Esophagus squamous epithelium (tissue), 5 donors: Measurements from ENCODE around the gene EGR2. TPM values are rescaled to one million over a fixed set of nuclear protein-coding genes. Genes with fewer than 3 reads are reported as not detected.

ENCODE experiments used
- DNase-seq: peaks from one replicate; lab custom pipeline; 2025; lab: John Stamatoyannopoulos, UW
- H3K27ac ChIP-seq, 4 donors: fragments of 200-600 bp; sonication (generic); one replicate each; pipeline ENCODE4 v1.5.1; 2016 to 2019; ENCODE audit warnings: mild to moderate bottlenecking in 1 of 4
- H3K27me3 ChIP-seq, 4 donors: fragments of 200-600 bp; sonication (generic); 1 replicate in 3 of 4; 2 replicates in 1 of 4; pipeline versions ENCODE4 v1.5.1 to v1.6.0; 2017 to 2021; ENCODE audit warnings: antibody characterized with exemption in 1 of 4
- H3K36me3 ChIP-seq, 3 donors: fragments of 200-600 bp; sonication (generic); one replicate each; pipeline ENCODE4 v1.5.1; 2016 to 2019
- H3K4me1 ChIP-seq, 3 donors: fragments of 200-600 bp; sonication (generic); one replicate each; pipeline ENCODE4 v1.5.1; 2017 to 2019
- H3K4me3 ChIP-seq, 4 donors: fragments of 200-600 bp; sonication (generic); 1 replicate in 3 of 4; 2 replicates in 1 of 4; pipeline ENCODE4 v1.5.1; 2016 to 2019; ENCODE audit warnings: mild to moderate bottlenecking in 2 of 4, moderate library complexity in 1 of 4
- H3K9me3 ChIP-seq, 3 donors: fragments of 200-600 bp; sonication (generic); one replicate each; pipeline ENCODE4 v1.5.1; 2016 to 2019
- CTCF ChIP-seq, 6 experiments: fragments of 450-650 bp in 4 of 6; fragments of 200-600 bp in 2 of 6; sonication (generic) in 2 of 6; IDR thresholded peaks; one replicate each; pipeline ENCODE4 v1.5.1; 2016 to 2019; ENCODE audit warnings: antibody characterized with exemption in 6 of 6, mild to moderate bottlenecking in 4 of 6, moderate library complexity in 4 of 6
- POLR2A ChIP-seq, 4 donors: fragments of 450-650 bp; IDR thresholded peaks; one replicate each; pipeline ENCODE4 v1.6.1; 2017; ENCODE audit warnings: antibody characterized with exemption in 4 of 4, mild to moderate bottlenecking in 4 of 4, moderate library complexity in 3 of 4
- WGBS, 2 donors: methylation state at CpG; one replicate each; pipeline ENCODE4 v1.1.5; 2018; 5-methylcytosine and 5-hydroxymethylcytosine counted together
- intact Hi-C: fragments of 100-400 bp; cut with DNase I; formaldehyde crosslinking; loops from one replicate; pipeline ENCODE4 v1.15.0; 2022
- total RNA-seq, 4 donors: library from RNA; depleted of rRNA; stranded (reverse); fragments of >200 nt; gene quantifications; one replicate each; pipeline ENCODE4 v1.1.0, GENCODE V29; 2016
- donor health status: DM: yes; HTN: yes; CAD: no.

Gene EGR2
- total RNA-seq, 4 donors from 2014 or later: under 0.01 to 0.62 (median 0.48) TPM

GRCh38 chr10:62796896-62797295, 19.3 kb downstream of the EGR2 start:
- H3K27ac ChIP-seq: no peak overlapping the region
- no peak overlapping the region for H3K4me3 ChIP-seq
- H3K27me3 ChIP-seq: peaks cover 0 to 26% (median 0%) of the 10 kb centered on the region in 4 donors
- WGBS, 2 donors: 66 to 71% methylated on average over 3 of the region's 3 CpGs
- no peaks in the 10 kb centered on the region for H3K9me3 ChIP-seq
- H3K36me3 ChIP-seq: no peaks in the 10 kb centered on the region
- TF ChIP-seq POLR2A (IDR thresholded peaks at IDR 0.05) (no peak), CTCF (IDR thresholded peaks at IDR 0.05) (no peak)
- H3K4me1 ChIP-seq: no peaks in the 10 kb centered on the region
- intact Hi-C loops: no loop called here
- DNase-seq: no peak

- TF ChIP-seq CTCF (IDR thresholded peaks at IDR 0.05): no peak
- 85 to 88% methylated on average over 4 of the region's 4 CpGs for WGBS, 2 donors
- no peaks in the 10 kb centered on the region for H3K9me3 ChIP-seq
- H3K27ac ChIP-seq: no peak overlapping the region
- H3K4me1 ChIP-seq: no peaks in the 10 kb centered on the region
- intact Hi-C loops: no loop called here
- H3K4me3 ChIP-seq: no peak overlapping the region
- peaks cover 0 to 26% (median 0%) of the 10 kb centered on the region in 4 donors for H3K27me3 ChIP-seq
- H3K36me3 ChIP-seq: no peaks in the 10 kb centered on the region
- no peak for DNase-seq
These were observed 20.4 kb downstream of the EGR2 start for GRCh38 chr10:62795762-62796161.

- H3K36me3 ChIP-seq: no peaks in the 10 kb centered on the region
- DNase-seq: no peak
- H3K4me3 ChIP-seq: no peak overlapping the region
- no peaks in the 10 kb centered on the region for H3K4me1 ChIP-seq
- peaks cover 0 to 19% (median 0%) of the 10 kb centered on the region in 4 donors for H3K27me3 ChIP-seq
- no peaks in the 10 kb centered on the region for H3K9me3 ChIP-seq
- TF ChIP-seq POLR2A (IDR thresholded peaks at IDR 0.05) (no peak), CTCF (IDR thresholded peaks at IDR 0.05) (no peak)
- no peak overlapping the region for H3K27ac ChIP-seq
- intact Hi-C loops: no loop called here
These were observed 21.1 kb downstream of the EGR2 start for GRCh38 chr10:62795100-62795499.

GRCh38 chr10:62794306-62794705, 21.9 kb downstream of the EGR2 start:
- no peaks in the 10 kb centered on the region for H3K36me3 ChIP-seq
- H3K27ac ChIP-seq: no peak overlapping the region
- no peaks in the 10 kb centered on the region for H3K9me3 ChIP-seq
- H3K27me3 ChIP-seq: peaks cover 0 to 19% (median 0%) of the 10 kb centered on the region in 4 donors
- intact Hi-C loops: no loop called here
- no peak for TF ChIP-seq CTCF (IDR thresholded peaks at IDR 0.05)
- TF ChIP-seq POLR2A (IDR thresholded peaks at IDR 0.05): no peak
- H3K4me1 ChIP-seq: no peaks in the 10 kb centered on the region
- WGBS, 2 donors: 67 to 78% methylated on average over 1 of the region's 1 CpG
- no peak for DNase-seq
- no peak overlapping the region for H3K4me3 ChIP-seq

- H3K9me3 ChIP-seq: no peaks in the 10 kb centered on the region
- WGBS, 2 donors: 61 to 62% methylated on average over 5 of the region's 5 CpGs
- intact Hi-C loops: no loop called here
- no peak overlapping the region for H3K4me3 ChIP-seq
- no peak for DNase-seq
- H3K36me3 ChIP-seq: no peaks in the 10 kb centered on the region
- TF ChIP-seq POLR2A (IDR thresholded peaks at IDR 0.05): no peak
- no peak for TF ChIP-seq CTCF (IDR thresholded peaks at IDR 0.05)
- no peaks in the 10 kb centered on the region for H3K4me1 ChIP-seq
- H3K27ac ChIP-seq: no peak overlapping the region
- peaks cover 0 to 5% (median 0%) of the 10 kb centered on the region in 4 donors for H3K27me3 ChIP-seq
These were observed 23.9 kb downstream of the EGR2 start for GRCh38 chr10:62792261-62792660.
